HG03196 (cell line): ENCODE data around the gene NR2E1.

Experiments used
- ATAC-seq: cut with Tn5 transposase; IDR thresholded peaks from one replicate; pipeline ENCODE4 v1.9.1; 2021; ENCODE audit not compliant: unreplicated experiment

The NR2E1 gene

DNA sequence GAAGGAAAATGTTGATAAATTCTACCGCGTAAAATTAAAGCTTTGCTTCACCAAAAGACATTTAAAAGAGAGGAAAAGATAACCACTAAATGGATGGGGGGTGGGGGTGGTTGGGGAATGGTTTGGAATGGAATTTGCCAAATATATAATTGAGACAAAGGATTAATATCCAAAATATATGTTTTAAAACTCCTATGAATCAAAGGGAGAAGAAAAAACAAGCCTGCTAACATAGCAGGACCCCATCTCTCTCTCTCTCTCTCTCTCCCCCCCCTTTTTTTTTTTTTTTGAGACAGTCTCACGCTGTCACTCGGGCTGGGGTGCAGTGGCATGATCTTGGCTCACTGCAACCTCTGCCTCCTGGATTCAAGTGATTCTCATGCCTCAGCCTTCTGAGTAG lies 13.4 kb upstream of the NR2E1 start:
- ATAC-seq, result no peak

DNA sequence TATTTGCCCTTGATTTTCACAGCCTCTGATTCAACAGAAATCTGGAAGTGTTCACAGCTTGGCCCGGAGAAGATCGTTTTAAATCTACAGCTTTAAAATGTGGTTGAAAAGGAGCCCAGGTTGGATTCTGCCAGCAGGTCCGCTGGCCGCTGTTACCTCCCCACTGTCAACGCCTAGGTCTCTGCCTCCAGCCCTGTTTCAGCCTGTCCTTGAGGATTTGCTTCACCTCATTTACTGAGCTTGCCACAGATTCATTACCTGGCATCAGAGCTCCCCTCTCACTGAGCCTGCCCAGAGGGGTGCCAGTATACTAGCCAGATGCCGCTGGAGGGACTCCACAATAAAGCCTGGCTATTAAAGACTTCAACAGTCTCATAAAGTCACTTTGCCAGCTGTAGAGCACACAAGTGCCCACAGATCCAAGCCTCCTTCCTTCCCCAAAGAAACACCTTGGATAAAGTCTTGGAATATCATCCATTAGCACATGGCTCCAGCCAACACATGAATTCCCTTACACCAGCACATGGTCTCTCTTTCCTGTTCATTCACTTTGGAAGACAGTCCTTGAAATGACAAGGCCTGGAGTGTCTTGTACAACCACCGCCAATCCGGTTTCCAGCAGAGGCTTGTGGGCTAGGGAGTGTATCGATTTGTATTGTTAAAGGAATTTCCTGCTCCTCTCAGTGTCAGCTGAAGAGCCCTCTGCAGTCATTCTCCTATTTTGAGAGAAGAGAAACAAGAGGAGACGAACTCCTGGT lies 9.5 kb upstream of the NR2E1 start:
- no peak for ATAC-seq

DNA sequence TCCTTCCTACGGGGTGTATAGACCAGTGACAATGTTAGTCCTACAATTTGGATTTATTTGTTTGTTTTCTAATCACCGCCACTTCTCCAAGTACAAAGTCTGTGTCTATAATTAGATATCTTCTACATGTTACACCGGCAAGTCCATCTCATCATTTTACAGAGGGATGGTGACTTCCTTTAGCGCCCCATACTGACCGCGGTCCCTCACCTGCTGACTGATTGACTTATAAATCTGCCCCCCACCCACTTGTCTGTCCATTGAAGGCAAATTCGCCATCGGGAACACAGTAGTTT lies 8.9 kb upstream of the NR2E1 start:
- ATAC-seq, result no peak

DNA sequence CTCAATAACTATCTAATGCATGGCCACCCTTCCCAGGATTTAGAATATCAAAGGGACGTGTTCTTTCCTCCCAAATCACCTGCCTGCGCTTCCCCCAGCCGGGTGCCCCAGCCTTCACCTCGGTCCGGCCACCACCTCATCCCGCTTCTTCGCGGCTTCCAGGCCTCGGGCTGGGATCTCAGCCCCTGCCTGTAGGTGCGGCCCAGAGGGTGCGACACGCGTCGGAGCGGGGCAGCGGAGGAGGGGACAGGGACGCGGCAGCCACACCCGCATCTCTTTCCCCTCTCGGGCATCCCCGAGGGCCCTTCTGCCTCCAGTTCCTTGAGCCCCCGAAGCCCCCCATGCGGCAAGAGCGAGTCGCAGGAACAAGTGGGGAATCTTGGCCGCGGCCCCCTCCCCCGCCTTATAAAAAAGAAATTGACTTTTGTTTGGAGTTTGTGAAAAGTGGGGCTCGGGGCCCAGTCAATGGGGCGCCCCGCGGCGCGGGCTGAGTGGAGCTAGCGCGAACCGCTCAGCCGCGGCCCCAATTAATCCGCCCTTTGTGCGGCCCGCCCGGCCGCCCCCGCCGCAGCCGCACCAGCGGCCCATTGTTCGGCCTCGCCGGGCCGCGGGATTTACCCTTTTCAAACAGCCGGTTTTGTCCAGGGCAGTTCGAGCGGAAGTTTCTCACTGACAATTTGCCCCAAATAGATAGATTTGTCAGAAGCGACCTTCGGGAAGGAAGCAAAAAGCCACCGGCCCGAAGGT lies 8.4 kb upstream of the NR2E1 start:
- no peak for ATAC-seq

DNA sequence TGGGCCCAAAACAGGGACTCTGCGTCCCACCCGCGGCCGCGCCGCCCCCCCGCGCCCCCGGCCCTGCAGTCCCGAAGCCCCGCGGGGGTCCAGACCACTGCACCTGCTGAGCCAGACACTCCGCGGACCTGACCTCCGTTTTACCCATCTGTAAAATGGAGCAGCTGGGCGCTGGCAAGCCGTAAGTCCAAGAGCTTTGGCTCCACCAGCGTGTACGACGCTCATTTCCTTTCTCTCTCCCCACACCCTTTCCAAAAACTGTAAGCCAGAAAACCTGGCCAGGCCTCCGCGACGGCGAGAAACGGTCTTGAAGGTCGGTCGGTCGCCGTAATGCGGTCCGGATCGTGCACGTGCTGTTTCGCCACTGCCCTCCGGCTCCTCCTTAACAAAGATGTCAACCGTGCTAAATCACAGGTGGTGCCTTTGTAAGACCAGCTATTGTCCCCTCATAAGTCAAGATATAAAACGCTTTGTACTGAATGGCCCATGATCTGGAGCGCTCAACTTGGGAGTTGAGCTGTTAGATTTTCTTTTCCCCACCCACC lies 7.8 kb upstream of the NR2E1 start:
- ATAC-seq, result no peak

DNA sequence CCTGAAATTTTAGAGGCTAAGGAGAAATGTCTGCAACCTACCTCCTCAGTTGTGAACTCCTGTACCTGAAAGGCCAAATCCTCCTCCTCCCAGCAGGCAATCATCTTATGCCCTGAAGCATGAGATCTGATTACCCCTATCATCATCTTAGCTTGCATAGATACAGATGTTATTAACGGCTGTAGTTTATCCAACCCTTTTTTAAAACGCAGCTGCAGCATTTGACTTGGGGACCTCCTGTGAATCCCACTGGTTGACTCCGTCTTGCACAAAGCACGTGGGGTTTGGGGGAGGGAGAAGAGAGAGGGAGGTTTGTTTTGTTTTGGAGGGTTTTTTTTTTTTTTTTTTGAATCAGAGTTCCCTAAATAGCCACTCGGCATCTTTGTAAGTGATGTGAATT lies 5.8 kb upstream of the NR2E1 start:
- ATAC-seq, result no peak

DNA sequence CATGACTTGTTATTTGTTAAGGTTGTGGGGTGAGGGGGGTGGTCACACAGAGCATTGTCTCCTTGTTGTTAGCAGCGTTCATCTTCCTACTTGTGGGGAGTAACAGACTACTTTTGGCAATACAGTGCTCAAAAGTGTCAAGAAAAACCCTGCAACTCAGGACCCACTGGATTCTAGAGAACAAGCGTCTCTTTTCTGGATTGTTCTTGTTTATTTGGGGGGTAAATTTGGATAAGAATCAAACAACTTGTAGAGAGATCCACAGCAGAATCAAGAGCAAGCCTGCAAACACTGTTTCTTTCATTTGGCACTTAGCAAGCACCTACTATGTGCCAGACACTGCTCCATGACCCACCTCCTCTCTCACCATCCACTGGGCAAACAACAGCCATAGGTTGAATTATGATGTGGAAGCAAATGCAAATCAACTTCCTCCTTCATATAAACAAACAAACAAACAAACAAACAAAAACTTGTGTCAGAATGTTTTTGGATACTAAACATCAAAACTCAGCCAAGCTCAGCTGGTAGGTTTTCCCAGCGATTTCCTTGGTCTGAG lies 4.0 kb upstream of the NR2E1 start:
- no peak for ATAC-seq

DNA sequence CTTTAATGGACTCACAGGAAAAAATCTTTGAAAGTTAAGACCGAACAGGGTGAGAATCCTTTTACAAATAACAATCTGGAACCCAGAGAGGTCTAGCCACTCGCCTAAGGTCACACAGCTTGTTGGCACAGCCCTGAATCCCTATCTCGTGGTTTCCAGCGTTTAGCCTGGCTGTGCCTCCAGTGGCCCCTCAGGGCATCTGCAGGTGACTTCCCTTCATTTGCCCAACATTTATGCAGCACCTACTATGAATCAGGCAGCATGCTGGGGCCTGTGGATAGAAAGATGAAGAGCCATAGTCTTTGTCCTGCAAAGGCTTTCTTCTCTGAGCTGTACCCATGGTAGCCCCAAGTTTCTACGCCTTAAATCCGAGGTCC lies 2.6 kb upstream of the NR2E1 start:
- ATAC-seq, result no peak

DNA sequence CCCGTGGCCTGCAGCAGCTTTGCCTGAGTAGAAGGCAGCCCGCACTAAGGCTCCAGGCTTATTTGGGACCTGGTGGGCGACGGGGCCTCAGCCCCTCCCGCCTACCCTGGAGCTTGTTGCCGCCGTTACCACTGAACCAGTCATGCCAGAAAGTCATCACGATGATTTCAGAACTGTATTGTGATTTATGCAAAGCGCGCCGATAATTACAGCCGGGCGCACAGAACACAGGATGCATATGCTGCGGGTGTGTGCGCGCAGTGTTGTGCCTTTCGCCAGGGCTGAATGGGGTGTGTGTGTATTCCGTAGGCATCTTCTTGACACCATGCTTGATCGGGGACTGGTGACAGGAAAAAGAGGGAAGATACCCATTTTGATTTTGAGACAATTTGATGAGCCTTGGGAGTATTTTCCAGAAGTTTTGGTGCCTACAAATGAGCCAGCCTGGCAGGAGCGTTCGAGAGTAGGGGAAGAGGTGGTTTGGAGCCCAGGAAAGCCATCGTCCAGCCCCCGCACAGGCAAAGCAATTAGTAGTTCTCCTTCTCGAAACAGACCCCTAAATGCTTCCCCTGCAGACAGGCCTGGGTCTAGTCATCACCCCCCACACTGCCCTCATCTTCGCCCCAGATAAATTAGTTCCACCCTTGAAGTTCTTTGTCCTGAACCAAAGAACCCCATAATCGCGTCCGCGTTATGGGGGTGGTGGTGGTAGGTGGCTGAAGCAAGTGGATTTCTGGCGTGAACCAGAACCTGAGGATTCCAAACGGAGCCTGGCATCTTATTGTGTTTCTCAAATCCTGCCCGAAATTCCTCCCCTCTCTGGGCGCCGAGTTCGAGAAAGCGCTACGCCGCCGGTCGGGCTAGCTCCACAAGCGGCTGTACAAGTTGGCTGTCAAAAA lies 1.9 kb upstream of the NR2E1 start:
- no peak for ATAC-seq

DNA sequence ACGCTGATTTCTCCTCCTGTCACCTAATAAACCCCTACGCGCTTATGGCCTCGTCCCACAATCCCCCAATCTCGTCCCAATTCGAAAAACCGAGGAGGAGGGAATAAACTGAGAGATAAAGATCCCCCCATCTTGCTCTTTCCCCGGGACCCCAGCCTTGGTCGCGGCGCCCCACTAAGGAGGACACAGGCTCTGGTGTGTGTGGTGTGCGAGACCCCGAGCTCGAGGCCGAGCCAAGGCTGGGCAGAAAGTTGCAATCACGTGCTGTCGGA lies 1.3 kb upstream of the NR2E1 start:
- no peak for ATAC-seq

DNA sequence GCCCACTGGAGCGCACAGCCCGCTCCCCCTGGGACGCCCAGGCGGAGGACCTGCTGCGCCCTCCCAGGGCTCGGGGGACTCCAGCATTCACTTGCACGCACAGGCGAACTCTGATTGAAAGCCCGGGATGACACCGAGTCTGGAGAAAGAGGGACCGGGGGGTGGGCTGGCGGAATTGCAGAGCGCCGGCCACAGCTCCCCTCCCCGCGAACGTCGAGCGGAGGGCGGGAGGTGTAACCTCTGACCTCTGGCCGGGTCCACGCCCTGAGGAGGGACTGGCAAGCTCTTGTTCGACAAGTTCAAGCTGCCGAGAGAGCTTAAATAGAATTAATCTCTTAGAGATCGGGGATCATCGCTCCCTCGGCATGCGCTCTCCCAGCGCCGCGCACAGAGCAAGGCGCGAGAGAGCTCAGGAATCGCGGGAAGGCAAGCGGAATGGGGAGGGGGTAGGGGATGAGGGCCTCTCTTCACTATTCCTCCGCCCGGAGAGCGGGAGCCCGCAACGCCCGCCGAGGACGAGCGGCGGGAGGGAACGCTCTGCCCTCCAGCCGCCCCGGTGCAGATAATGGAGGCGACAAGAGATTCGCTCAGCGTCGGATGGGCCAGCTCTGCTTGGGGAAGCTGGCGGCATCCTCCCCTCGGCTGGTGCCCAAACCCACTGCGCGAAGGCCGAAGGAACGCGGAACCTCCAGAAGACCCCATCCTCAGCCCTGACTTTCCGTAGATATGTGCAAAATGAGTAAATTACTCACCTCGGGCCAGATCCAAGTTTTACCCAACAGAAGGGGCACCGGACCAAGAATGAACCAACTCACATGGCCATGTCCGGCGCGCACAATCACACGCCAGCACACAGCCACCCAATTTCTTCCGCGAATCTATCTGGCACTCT lies 761 bp upstream of the NR2E1 start:
- ATAC-seq, result no peak

DNA sequence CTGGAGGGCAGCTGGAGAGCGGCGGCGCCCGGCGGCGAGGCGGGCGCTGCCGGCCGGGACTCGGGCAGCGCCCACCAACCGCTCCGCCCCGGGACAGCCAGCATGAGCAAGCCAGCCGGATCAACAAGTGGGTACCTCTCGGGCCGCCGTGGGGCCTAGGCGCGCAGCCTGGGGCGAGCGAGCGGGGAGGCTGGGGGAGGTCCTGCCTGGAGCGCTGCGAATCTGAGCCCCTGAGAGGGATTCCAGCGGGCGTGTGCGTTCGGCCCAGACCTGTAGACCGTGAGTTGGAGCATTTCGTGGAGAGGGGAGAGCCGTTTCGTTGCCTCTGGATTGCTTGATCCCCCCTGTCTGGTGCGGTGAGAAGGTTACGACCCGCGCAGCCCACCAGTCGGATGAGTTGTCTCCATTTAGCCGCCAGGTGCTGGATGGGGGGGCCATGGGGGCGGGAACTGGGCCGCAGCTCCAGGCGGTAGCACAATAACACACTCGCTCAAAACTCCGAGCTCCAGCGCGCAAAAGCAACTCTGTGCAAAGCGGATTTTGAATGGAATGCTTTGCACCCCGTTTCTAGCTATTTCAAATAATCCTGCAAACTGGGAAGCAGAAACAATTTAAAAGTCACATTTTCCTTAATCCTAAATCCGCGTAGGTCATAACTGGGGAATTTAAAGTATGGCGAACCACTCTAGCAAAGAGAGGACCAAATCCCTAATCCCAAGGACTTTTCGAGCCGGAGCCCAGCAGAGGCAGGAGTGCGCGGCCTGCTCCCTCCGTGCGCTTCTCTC lies 1.0 kb downstream of the NR2E1 start:
- ATAC-seq, result no peak

DNA sequence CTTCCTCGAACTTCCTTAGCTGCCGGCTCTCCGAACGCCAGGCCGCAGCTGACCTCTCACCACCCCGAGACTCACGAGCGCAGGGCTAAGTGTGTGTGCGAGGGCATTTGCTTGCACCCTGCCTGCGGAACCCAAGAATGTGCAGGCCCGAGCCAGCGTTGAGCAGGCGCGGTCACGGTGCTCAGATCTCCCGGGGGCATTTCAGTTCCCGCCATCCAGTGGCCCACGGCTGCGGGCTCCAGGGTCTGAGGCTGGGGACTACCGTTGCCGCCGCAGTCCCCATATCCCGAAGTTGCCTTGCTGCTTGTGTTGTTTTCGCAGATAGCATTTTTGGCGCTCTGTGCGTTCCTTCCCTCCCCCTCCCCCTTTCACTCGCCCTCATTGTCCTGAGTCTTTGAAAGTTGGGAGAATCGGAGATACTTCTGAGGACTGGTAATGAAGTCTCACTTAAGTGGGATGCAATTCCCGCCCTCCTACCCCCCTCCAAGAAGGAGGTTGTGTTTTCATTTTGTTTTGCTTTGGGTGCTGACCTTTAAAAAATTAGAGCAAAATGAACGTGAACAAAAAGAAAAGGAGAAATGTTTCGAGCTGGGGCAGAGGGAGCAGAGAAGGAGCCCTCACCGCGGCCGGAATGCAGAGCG lies 1.7 kb downstream of the NR2E1 start:
- ATAC-seq, result no peak

DNA sequence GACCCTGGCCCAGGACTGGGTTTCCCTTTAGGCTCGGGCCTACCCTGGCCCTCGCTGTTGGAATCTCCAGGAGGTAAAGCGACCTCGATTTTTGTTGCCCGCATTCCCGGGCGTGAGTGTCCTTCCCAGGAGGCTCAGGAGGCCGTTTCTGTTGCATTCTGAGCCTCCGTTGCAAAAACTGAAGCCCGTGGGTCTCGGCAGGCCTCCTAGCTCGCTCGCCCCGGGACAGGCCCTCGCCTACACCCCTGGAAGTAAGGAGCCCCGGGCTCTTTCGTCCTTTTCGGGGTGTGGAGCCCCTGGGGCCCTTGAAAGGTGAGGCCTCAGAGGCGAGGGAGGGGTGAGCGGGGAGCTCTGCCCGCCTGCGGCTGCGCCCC lies 2.3 kb downstream of the NR2E1 start:
- no peak for ATAC-seq

DNA sequence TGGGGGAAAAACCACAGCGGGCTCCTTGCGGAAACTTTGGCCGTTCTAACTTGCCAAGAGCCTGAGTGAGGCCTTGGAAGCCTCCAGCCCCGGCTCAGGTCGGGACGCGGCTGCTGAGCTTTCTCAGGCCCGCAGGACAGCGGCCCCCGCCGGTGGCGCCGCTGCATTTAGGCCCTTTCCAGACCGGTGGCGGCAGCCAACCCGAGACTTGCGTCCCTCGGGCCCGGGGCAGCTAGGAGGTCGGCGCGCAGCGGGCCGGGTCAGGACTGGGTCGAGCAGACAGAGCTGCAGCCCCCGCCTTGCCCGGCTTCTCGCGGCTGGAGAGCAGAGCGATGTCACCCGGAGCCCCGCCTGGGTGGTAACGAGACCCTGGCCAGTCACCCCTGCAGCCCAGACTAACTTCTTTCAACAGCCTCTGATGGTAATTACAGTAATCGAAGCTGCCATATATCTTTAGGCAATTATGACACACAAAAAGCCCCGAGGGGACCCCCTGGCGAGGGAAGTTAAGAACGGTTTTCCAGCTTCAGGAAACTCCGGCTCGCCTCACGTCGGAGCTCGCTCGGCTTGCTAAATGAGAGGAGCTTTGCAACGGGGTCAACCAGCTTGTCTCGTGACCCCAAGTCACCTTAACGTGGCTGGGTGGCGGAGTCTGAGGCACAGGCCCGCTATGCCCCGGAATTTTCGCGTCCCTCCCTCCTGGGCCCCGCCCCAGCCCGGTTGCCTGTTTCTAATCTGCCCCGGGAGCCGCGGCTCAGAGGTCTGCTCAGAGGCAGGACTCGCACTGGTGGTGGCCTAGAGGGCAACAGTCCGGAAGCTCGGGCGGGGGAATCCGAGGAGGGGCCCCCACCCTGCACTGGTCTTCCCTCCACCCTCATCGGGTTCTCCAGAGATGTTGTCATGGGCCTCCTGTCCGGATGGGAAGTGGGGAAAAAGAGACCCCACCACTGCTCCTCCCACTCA lies 3.0 kb downstream of the NR2E1 start:
- ATAC-seq, result no peak

DNA sequence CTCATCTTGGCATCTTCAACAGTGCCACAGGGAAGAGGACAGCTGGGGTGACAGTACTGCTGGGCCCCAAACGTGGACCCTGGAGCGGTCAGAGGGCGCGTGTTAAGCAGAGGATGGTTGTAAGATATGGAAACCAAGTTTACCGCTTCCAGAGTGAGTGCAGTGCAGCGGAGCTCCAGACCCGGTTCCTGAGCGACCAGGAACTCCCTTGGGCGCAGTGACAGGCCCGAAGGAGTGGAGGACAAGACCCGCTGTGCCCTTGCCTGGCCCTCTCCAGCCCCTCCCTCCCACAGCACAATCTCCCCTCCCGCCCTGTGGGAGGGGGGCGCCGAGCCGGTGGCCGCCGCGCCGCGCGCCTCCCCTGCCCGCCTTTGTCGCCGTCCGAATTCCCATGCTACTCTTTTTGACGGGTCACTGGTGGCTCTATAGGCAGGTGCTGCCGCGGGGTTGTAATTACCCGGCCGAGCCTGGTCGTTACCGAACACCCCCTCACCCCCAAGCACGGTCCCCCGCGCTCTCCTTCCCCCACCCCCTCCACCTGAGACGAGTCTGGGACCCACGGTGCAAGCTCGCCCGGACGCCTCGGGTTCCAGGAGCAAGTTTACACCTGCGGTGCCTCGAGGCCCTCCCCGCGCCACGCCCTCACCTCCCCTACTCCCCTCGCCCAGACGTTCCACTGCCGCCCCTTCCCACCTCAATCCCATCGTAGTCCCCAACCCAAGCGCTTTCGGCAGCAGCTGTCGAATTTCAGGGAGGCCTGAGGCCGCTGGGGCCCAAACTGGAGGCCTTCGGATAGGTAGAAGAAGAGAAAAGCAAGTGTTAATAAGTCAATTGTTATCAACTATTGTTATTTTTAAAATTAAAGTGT lies 3.9 kb downstream of the NR2E1 start:
- ATAC-seq, result no peak
